ENCODE data around the gene CDC42BPA.

DNA sequence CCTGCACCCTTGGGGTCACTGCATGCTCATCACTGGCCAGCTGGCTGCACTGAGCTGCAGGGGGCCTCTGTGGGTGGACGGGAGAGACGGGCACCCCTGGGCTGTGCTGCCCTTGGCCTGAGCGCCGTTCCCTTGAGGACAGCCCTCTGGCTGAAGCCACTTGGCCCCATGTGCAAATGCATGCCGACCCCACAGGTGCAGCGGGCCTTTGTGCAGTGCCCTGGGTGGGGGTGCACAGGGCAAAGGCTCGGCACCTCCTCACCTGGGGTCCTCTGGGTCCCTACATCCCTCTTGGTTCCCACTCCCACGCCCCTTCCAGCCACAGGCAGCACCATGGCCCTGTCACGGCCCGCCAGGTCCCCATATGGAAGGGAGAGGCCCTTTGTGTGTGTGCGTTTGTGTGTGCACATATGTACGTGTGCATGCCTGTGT lies 336.9 kb downstream of the CDC42BPA start:
- TF ChIP-seq POLR2AphosphoS5 (IDR thresholded peaks at IDR 0.05; ENCODE audit: insufficient read depth in 1 of 2, low read depth in 1 of 2) (no peak), POLR2A (IDR thresholded peaks at IDR 0.05) (no peak)
- TF ChIP-seq, protein P1, sequence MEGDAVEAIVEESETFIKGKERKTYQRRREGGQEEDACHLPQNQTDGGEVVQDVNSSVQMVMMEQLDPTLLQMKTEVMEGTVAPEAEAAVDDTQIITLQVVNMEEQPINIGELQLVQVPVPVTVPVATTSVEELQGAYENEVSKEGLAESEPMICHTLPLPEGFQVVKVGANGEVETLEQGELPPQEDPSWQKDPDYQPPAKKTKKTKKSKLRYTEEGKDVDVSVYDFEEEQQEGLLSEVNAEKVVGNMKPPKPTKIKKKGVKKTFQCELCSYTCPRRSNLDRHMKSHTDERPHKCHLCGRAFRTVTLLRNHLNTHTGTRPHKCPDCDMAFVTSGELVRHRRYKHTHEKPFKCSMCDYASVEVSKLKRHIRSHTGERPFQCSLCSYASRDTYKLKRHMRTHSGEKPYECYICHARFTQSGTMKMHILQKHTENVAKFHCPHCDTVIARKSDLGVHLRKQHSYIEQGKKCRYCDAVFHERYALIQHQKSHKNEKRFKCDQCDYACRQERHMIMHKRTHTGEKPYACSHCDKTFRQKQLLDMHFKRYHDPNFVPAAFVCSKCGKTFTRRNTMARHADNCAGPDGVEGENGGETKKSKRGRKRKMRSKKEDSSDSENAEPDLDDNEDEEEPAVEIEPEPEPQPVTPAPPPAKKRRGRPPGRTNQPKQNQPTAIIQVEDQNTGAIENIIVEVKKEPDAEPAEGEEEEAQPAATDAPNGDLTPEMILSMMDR (IDR thresholded peaks at IDR 0.05): no peak
